Tibial nerve (tissue), 3 donors: ENCODE measurements around the gene CAMK1D.

Experiments
- CTCF ChIP-seq, 5 experiments: fragments of 200-600 bp in 3 of 5; fragments of 450-650 bp in 2 of 5; sonication (generic) in 3 of 5; IDR thresholded peaks; one replicate each; pipeline ENCODE4 v1.5.1; 2016 to 2019; ENCODE audit warnings: antibody characterized with exemption in 5 of 5, mild to moderate bottlenecking in 3 of 5, moderate library complexity in 2 of 5
- POLR2A ChIP-seq, 2 donors: fragments of 450-650 bp; IDR thresholded peaks; one replicate each; pipeline ENCODE4 v1.6.1; 2017; ENCODE audit warnings: antibody characterized with exemption in 2 of 2, mild to moderate bottlenecking in 2 of 2, moderate library complexity in 2 of 2

DNA sequence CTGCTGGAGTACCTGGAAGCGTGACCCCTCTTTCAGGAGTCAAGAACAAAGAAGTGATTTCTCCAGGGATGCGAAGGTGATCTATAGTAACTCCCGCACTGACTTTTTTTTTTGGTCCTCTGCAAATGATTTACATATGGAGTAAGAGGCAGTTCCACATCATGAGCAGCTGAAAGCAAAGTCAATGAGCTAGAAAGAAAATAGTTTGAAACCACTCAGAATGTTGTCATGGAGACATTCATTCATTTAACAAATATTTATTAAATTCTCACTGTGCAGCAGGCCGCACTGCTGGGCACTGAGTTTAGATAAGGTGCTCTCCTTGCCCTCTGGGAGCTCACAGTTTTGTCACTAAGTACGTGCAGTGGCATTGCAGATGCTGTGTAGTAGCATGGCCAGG lies 206.7 kb downstream of the CAMK1D start:
- TF ChIP-seq CTCF (IDR thresholded peaks at IDR 0.05) (no peak), POLR2A (IDR thresholded peaks at IDR 0.05) (no peak)
